ENCODE results near the gene ARHGAP42. TPM values are rescaled to one million over a fixed set of nuclear protein-coding genes. Genes with fewer than 3 reads are reported as not detected.
A peak's percentile ranks its signal among the peaks of the same experiment; 100 is the strongest.

Gene ARHGAP42
- total RNA-seq, 1 donor from 2014 or later, result 33.2 TPM

DNA sequence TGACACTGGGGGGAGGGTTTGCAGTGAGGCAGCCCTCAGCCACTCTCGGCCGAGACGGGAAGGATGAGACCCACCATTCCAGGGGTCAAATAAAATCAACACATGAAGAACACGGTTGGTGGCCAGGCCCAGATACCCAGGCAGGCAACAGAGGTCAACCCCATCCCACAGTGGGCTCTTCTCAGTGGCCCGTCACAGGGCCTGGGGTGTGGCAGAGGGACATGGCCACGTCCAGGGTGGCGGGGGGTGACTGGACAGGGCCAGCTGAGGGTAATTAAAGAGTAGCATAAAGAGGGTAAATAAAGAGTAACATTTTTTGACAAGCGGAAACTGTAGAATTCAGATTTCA, 188.4 kb downstream of the ARHGAP42 start:
- Histone ChIP-seq H3K27ac (ENCODE audit: low read depth, low read length) (peak overlapping the region; percentile 98), H3K27me3 (ENCODE audit: insufficient read depth, low read length) (no peaks in the 10 kb centered on the region), H4K20me1 (ENCODE audit: insufficient read depth, low read length) (no peaks in the 10 kb centered on the region), H3K4me3 (ENCODE audit: insufficient read depth, low read depth, low read length) (no peak overlapping the region), H3K4me1 (ENCODE audit: insufficient read depth, low read length) (peaks cover 30% of the 10 kb centered on the region), H2AFZ (ENCODE audit: low read depth, low read length) (no peak overlapping the region), H3K36me3 (ENCODE audit: insufficient read depth, low read length) (no peaks in the 10 kb centered on the region), H3K9ac (ENCODE audit: low read length) (no peak overlapping the region), H3K9me3 (ENCODE audit: insufficient read depth, low read depth, low read length) (no peaks in the 10 kb centered on the region), H3K79me2 (ENCODE audit: insufficient read depth, low read length) (no peaks in the 10 kb centered on the region), H3K4me2 (ENCODE audit: low read length) (no peak overlapping the region)
- FAIRE-seq (no peak), DNase-seq (ENCODE audit: low read depth) (no peak)
- H3K27ac Mint-ChIP-seq (ENCODE audit: unreplicated experiment), result peak overlapping the region; percentile 99
- H3K4me3 Mint-ChIP-seq (ENCODE audit: unreplicated experiment), result no peak overlapping the region
- no peaks in the 10 kb centered on the region for H3K27me3 Mint-ChIP-seq (ENCODE audit: low read depth, unreplicated experiment)
- no peaks in the 10 kb centered on the region for H3K9me3 Mint-ChIP-seq (ENCODE audit: unreplicated experiment)
- peaks cover 2% of the 10 kb centered on the region for H3K36me3 Mint-ChIP-seq (ENCODE audit: low read depth, unreplicated experiment)
- TF ChIP-seq, protein P1, sequence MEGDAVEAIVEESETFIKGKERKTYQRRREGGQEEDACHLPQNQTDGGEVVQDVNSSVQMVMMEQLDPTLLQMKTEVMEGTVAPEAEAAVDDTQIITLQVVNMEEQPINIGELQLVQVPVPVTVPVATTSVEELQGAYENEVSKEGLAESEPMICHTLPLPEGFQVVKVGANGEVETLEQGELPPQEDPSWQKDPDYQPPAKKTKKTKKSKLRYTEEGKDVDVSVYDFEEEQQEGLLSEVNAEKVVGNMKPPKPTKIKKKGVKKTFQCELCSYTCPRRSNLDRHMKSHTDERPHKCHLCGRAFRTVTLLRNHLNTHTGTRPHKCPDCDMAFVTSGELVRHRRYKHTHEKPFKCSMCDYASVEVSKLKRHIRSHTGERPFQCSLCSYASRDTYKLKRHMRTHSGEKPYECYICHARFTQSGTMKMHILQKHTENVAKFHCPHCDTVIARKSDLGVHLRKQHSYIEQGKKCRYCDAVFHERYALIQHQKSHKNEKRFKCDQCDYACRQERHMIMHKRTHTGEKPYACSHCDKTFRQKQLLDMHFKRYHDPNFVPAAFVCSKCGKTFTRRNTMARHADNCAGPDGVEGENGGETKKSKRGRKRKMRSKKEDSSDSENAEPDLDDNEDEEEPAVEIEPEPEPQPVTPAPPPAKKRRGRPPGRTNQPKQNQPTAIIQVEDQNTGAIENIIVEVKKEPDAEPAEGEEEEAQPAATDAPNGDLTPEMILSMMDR (IDR thresholded peaks at IDR 0.05; ENCODE audit: insufficient read depth, low read depth, low read length), result no peak
- no peak for TF ChIP-seq EZH2 (IDR thresholded peaks at IDR 0.05; ENCODE audit: insufficient read depth, low read length)
- H3K4me1 Mint-ChIP-seq (ENCODE audit: low read depth, unreplicated experiment), result peaks cover 45% of the 10 kb centered on the region

DNA sequence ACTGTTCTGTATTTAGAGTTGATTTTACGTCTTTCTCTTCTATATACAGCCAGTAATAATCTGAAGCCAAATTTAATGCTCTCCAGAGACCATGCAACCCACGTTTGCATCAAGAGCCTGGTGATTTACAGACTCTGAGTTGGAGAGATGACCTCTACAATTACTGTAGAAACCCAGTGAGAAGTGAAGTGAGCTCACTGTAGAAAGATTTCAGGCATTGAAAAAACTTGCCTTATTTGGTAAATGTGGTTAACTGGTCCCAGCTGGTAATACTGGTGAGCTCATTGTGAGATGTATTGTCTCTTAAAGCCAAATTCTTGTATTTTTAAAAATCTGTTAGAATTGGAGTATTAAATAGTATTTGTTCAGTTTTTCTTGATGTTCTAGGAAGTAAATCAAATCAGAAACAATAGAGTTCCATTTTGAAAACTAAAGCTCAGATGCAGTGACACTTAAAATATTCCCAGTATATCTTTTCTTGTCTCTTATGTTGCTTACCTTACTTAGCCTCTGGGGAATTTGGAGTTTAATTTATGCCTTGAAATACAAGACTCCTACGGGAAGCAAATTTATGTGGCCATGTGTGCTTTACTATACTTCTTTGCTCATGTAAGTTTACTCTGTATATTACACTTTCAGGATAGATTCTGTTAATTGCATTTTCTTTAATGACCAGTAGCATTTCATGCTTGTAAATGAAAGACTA, 189.9 kb downstream of the ARHGAP42 start:
- Histone ChIP-seq H3K4me1 (ENCODE audit: insufficient read depth, low read length) (peaks cover 30% of the 10 kb centered on the region), H2AFZ (ENCODE audit: low read depth, low read length) (no peak overlapping the region), H3K36me3 (ENCODE audit: insufficient read depth, low read length) (no peaks in the 10 kb centered on the region), H3K27ac (ENCODE audit: low read depth, low read length) (peak overlapping the region; percentile 98), H3K9me3 (ENCODE audit: insufficient read depth, low read depth, low read length) (no peaks in the 10 kb centered on the region), H4K20me1 (ENCODE audit: insufficient read depth, low read length) (no peaks in the 10 kb centered on the region), H3K79me2 (ENCODE audit: insufficient read depth, low read length) (peaks cover 4% of the 10 kb centered on the region), H3K9ac (ENCODE audit: low read length) (peak overlapping the region; percentile 79), H3K27me3 (ENCODE audit: insufficient read depth, low read length) (no peaks in the 10 kb centered on the region), H3K4me2 (ENCODE audit: low read length) (peak overlapping the region; percentile 59), H3K4me3 (ENCODE audit: insufficient read depth, low read depth, low read length) (no peak overlapping the region)
- H3K4me1 Mint-ChIP-seq (ENCODE audit: low read depth, unreplicated experiment), result peaks cover 45% of the 10 kb centered on the region
- no peaks in the 10 kb centered on the region for H3K9me3 Mint-ChIP-seq (ENCODE audit: unreplicated experiment)
- peak overlapping the region; percentile 12 for H3K4me3 Mint-ChIP-seq (ENCODE audit: unreplicated experiment)
- H3K27me3 Mint-ChIP-seq (ENCODE audit: low read depth, unreplicated experiment), result no peaks in the 10 kb centered on the region
- H3K27ac Mint-ChIP-seq (ENCODE audit: unreplicated experiment), result peak overlapping the region; percentile 99
- TF ChIP-seq, protein P1 (IDR thresholded peaks at IDR 0.05; ENCODE audit: insufficient read depth, low read depth, low read length), result no peak
- no peak for TF ChIP-seq EZH2 (IDR thresholded peaks at IDR 0.05; ENCODE audit: insufficient read depth, low read length)
- H3K36me3 Mint-ChIP-seq (ENCODE audit: low read depth, unreplicated experiment), result peaks cover 5% of the 10 kb centered on the region
- peak; percentile 100 for FAIRE-seq
- DNase-seq (ENCODE audit: low read depth), result peak; percentile 98

DNA sequence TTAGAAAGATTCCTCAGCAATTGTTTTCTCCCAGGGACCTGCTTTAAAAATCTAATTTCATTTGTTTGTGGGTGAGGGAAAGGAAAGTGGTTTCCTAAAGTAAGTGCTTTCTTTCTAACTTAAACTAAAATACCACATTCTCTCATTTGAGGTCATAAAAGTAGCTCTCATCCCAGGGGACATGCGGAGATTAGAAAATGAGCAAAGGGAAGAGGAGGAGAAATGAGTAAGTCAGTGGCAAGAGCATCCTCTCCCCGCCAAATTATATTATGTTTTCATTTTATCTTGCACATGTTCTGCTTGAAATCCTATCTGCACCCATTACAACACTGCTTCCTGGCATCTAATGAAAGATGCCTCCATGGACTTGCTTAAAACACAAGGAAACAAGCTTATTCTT, 191.4 kb downstream of the ARHGAP42 start:
- TF ChIP-seq, protein P1 (IDR thresholded peaks at IDR 0.05; ENCODE audit: insufficient read depth, low read depth, low read length), result no peak
- TF ChIP-seq EZH2 (IDR thresholded peaks at IDR 0.05; ENCODE audit: insufficient read depth, low read length), result no peak
- Histone ChIP-seq H3K4me3 (ENCODE audit: insufficient read depth, low read depth, low read length) (no peak overlapping the region), H3K9me3 (ENCODE audit: insufficient read depth, low read depth, low read length) (no peaks in the 10 kb centered on the region), H3K36me3 (ENCODE audit: insufficient read depth, low read length) (no peaks in the 10 kb centered on the region), H3K4me1 (ENCODE audit: insufficient read depth, low read length) (peaks cover 30% of the 10 kb centered on the region), H3K9ac (ENCODE audit: low read length) (peak overlapping the region; percentile 79), H3K27me3 (ENCODE audit: insufficient read depth, low read length) (no peaks in the 10 kb centered on the region), H3K27ac (ENCODE audit: low read depth, low read length) (peak overlapping the region; percentile 98), H4K20me1 (ENCODE audit: insufficient read depth, low read length) (no peaks in the 10 kb centered on the region), H3K4me2 (ENCODE audit: low read length) (no peak overlapping the region), H2AFZ (ENCODE audit: low read depth, low read length) (no peak overlapping the region), H3K79me2 (ENCODE audit: insufficient read depth, low read length) (peaks cover 4% of the 10 kb centered on the region)
- no peaks in the 10 kb centered on the region for H3K9me3 Mint-ChIP-seq (ENCODE audit: unreplicated experiment)
- DNase-seq (ENCODE audit: low read depth), result peak; percentile 56
- peaks cover 6% of the 10 kb centered on the region for H3K36me3 Mint-ChIP-seq (ENCODE audit: low read depth, unreplicated experiment)
- peak overlapping the region; percentile 99 for H3K27ac Mint-ChIP-seq (ENCODE audit: unreplicated experiment)
- no peak overlapping the region for H3K4me3 Mint-ChIP-seq (ENCODE audit: unreplicated experiment)
- FAIRE-seq, result no peak
- peaks cover 39% of the 10 kb centered on the region for H3K4me1 Mint-ChIP-seq (ENCODE audit: low read depth, unreplicated experiment)
- H3K27me3 Mint-ChIP-seq (ENCODE audit: low read depth, unreplicated experiment), result no peaks in the 10 kb centered on the region
